HG03342 (cell line): Measurements from ENCODE around the gene TMEM116.

Experiments
- ATAC-seq: cut with Tn5 transposase; IDR thresholded peaks from one replicate; pipeline ENCODE4 v1.9.1; 2021; ENCODE audit warnings: mild to moderate bottlenecking, moderate library complexity; ENCODE audit not compliant: unreplicated experiment

Gene TMEM116

DNA sequence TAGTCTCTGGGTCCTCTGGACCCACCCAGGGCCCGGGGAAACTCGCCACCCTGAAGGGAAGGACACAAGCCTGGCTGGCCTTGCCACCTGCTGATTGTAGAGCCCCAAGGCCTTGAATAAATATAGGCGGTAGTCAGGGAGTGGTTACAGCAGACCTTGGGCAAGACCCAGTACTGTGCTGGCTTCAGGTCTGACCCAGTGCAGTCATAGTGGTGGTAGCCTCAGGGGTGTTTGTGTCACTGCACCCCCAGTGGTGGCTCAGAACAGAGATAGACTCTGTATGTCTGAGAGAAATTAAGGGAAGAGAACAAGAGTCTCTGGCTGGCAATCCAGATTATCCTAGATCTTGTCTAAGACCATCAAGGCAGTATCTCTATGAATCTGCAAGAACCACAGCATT is 107.5 kb downstream of the TMEM116 start:
- ATAC-seq, result no peak

- no peak for ATAC-seq
Measured at GRCh38 chr12:111904446-111904975, 108.5 kb downstream of the TMEM116 start.

DNA sequence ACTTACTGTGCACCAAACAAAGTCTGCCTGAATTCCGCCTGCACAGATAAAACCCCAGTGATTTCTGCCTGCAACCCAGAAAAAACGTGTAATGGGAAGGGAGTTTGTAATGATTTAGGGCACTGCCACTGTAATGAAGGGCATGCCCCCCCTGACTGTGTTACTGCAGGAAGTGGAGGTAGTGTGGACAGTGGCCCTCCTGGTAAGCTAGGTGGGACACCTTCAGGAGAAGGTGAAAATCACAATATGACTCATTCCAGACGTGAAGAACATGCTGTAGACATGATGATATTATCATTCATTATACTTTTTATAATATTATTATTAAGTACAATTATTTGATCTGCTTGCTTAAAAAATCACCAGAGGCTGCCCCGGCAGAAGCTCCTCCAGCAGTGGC is 111.8 kb downstream of the TMEM116 start:
- ATAC-seq, result no peak

- no peak for ATAC-seq
Measured at GRCh38 chr12:111894556-111894955, 118.4 kb downstream of the TMEM116 start.

- ATAC-seq, result no peak
Measured at GRCh38 chr12:111893287-111893686, 119.7 kb downstream of the TMEM116 start.

- no peak for ATAC-seq
Measured at GRCh38 chr12:111887926-111888745, 124.8 kb downstream of the TMEM116 start.

DNA sequence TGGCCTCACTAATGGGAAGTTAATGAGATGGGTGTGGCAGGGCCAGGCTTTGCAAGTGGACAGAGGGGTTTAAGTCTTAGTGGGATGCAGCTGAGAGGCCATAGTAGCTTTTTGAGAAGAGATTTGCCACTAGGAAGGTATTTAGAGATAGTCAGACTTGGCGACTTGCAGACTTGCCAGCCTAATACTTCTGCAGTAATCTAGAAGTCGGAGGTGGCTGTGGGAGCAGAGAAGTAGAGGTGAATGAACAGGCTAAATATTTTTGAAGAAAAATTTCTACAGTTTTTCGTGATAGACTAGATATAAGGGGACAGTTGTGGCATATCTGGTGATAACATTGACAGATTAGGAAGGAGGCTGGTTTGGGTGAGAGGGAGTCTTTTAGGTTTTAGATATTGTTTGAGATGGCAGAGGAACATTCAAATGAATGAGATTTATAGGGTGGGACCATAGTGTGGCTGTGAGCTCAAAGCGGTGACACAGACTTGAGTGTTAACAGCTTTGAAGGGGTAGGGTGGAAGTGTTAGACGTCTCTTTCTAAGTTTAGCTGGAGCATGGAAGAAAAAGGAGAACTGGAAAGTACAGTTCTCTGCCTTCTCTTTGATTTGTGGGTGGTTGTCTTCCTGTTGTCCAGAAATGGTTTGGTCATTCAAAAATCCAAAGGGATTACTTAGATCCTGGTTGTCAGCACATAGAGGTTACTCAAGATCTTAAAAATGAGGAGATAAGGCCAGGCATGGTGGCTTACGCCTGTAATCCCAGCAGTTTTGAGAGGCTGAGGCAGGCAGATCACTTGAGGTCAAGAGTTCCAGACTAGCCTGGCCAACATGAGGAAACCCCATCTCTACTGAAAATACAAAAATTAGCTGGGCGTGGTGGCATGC is 126.1 kb downstream of the TMEM116 start:
- no peak for ATAC-seq

DNA sequence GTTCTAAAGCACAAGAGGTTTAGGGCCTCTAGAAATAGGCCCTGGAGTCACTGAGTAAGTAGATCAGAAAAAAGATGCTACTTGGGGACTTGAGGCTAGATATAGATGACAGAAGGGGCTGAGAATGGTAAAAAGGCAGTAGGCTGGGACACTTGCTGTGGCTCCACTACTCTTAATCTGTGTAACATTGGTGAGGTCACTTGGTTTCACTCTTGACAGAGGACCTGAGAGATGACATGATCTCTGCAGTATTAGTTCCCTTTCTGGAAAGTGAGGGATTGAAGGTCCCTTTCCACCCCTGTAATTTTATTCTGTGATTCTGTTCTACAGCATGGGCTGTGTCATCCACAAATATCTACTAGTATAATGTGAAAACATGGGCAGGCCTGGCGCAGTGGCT is 131.2 kb downstream of the TMEM116 start:
- no peak for ATAC-seq
